ENCODE measurements around the gene VPS9D1.

The VPS9D1 gene

GRCh38 chr16:89732142-89732917 is 11.6 kb upstream of the VPS9D1 start:
- no peak for DNase-seq

GRCh38 chr16:89730610-89731234 is 10.0 kb upstream of the VPS9D1 start:
- DNase-seq, result no peak

DNA sequence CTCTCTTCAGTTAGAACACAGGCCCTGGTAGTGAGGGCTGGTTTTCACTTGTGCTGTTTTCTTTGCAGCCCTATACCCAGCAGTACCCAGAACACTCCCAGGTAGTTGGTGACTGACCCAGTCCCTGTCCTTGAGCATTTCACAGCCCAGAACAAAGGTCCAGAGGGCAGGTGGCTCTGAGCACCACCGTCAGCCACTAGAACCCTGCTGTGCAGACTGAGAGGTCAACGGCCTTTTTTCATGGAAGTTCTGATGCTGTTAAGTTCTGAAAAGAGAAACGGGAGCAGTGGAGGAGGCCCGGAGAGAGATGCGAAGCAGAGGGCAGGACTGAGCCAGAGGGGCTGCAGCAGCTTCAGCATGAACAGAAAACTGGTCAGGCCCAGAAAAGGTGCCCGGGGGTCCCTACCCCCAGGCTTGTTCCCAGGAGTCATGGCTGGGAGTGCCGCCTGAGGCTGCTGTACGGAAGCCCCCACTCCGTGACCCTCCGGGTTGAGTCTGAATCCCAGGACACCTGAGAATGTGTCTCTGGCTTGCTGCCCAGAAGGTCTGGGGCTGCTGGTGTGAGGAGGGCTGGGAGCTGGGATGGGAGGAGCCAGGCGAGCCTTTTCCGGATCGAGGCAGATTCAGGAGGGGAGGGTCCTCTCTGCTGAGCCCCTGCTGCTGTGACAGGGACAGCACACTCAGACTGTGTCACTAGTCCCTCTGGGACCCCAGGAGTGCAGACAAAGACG is 9.3 kb upstream of the VPS9D1 start:
- no peak for DNase-seq

DNA sequence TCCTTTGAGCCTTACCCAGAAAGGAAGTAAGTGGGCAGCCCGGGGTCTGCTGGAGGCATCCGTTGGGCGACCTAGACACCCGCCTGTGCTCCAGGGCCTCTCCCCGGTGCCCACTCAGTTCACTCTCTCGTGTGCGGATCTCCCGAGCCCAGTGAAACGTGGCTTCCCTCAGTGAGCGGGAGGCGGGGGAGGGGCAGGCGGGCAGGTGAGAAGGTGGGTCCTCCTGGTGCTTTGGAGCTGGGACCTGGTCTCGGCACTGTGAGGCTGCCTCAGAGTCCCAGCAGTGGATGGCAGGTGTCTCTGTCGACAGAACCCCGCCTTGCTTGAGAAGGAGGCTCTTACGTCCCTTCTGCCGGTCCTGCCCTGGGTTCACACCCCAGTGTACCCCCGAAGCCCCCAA is 8.6 kb upstream of the VPS9D1 start:
- no peak for DNase-seq

DNA sequence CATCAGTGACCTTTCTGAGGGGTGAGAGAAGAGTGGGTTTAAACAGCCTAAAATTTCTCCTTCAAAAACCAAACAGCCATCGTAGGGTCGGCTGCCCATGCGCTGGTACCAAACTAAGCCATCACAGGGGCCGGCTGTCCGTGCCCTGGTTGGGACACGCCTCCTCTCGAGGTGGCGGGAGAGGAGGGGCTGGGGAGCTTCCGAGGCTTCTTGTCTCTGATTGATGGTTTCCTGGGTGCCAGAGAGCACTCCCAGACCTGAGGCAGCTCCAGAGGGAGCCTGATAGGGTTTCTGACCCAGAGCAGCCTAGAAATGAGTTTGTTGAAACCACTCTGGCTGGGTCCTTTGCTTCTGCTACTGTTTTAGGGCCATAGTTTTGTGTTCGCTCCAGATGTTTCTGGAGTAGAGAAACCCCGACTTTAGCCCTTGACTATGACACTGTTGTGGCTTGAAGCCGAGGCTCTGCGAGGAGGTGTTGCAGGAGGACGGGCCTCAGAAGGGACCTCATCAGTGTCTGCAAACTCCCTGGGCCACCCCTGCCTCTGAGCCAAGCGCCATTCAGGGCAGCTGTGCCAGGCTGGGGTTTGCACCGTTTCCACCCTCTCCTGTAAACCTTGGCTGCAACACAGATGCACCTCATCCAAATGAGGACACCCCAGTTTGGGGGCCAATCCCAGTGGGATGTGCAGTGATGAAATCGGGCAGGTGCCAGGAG is 6.9 kb upstream of the VPS9D1 start:
- no peak for DNase-seq

- no peak for DNase-seq
Observed at GRCh38 chr16:89723279-89724250, 2.9 kb upstream of the VPS9D1 start.

DNA sequence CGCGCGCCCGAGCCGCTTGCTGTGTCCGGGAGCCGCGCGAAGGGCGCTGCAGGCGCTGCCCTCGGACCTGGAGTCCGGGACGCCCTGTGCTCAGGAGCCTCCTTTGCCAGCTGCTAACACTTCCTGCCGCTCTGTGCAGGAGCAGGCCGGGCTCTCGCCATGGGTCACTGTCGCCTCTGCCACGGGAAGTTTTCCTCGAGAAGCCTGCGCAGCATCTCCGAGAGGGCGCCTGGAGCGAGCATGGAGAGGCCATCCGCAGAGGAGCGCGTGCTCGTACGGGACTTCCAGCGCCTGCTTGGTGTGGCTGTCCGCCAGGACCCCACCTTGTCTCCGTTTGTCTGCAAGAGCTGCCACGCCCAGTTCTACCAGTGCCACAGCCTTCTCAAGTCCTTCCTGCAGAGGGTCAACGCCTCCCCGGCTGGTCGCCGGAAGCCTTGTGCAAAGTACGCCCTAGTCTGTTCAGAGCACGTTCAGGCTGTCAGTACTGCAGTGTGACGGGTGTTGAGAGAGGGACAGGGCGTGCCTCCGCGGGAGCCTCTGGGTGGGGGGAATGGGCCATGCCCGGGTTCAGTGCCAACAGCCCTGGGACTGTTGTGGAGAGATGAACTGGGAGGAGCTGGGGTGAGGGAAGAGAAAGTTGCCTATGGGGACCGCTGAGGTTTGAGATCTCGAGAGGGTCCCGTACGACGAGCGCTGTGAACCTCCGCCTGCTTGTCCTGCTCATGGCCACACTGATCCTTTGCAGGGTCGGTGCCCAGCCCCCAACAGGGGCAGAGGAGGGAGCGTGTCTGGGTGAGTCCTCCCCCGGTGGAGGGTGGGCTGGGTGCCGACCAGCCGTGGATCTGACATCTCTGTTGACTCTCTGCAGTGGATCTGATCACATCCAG is 1.9 kb upstream of the VPS9D1 start:
- DNase-seq, result peak; percentile 71

DNA sequence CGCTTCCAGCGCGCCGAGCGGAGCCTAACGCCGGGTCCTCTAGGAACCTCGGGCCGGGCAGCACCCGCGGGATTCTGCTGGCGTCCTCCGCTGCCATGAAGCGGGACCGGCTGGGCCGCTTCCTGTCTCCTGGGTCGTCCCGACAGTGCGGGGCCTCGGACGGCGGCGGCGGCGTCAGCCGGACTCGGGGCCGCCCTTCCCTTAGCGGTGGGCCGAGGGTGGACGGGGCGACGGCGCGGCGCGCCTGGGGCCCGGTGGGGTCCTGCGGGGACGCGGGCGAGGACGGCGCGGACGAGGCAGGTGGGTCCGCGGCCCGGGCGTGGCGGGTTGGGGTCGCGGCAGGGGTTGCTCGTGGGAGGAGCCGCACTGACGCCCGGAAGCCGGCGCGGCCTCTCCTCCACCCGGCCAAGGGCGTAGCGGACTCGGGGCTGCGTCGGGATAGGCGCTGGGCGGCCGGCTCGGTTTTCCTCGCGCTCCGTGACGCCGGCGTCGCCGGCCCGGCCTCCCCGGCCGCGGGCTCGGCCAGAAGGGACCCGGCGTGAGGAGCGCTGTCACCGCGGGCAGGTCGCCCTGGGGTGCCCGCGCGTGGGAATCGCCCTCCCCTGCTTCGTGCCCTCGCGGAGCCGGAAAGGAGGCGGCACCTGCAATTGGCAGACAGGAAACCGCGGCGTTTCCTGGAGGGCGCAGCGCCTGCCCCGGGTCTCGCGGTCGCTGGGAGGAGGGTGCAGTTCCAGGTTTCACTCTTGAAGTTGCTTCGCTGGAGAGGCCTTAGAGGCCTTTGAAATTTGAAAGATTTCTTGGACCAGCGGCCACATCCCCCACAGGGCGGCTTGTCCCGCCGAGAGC is 1.1 kb upstream of the VPS9D1 start:
- DNase-seq, result peak; percentile 72

DNA sequence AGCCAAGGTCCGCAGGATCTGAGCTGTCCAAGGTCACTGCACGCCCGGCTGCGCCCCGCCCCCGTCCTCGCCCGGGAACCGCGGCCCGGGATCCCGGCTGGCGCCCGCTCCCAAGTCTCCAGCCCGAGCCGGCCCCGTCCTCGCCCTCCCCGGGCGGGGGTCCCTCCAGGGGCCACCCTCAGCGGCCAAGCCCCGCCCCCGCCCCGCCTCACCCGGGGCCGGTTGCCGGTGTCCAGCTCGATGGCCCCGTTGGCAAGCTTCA is 216 bp downstream of the VPS9D1 start:
- DNase-seq, result peak; percentile 10

GRCh38 chr16:89717688-89718505 is 2.8 kb downstream of the VPS9D1 start:
- DNase-seq, result no peak

DNA sequence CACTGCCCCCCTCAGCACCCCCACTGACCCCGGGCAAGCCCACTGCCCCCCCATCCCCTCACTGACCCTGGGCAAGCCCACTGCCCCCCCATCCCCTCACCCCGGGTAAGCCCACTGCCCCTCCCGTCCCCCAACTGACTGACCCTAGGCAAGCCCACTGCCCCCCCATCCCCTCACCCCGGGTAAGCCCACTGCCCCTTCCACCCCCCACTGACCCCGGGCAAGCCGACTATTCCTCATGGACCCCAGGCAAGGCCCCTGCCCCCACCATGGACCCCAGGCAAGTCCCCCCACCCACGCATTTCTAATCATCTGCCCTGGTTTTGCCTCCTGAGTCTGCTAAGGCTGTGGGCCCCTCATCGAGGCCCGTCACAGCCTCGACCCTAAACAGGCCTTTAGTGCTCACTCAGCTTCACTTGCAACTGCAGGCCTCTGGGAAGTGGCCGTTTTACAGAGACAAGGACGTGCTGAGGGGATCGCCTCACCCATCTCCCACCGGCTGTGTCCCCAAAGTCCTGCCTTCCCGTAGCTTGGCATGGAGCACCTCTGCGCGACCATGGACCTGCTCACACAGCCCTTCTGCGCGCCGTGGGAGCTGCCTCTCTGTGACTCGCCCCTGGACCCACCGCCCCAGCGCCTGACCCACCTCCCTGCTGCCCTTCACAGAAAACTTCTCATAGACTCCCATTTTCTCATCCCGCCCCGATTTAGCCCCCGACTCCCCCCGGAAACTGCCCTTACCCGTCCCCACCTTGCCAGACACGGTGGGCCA is 3.6 kb downstream of the VPS9D1 start:
- DNase-seq, result no peak

- no peak for DNase-seq
Observed at GRCh38 chr16:89716493-89716892, 4.2 kb downstream of the VPS9D1 start.

- no peak for DNase-seq
Observed at GRCh38 chr16:89712274-89712781, 8.4 kb downstream of the VPS9D1 start.

DNA sequence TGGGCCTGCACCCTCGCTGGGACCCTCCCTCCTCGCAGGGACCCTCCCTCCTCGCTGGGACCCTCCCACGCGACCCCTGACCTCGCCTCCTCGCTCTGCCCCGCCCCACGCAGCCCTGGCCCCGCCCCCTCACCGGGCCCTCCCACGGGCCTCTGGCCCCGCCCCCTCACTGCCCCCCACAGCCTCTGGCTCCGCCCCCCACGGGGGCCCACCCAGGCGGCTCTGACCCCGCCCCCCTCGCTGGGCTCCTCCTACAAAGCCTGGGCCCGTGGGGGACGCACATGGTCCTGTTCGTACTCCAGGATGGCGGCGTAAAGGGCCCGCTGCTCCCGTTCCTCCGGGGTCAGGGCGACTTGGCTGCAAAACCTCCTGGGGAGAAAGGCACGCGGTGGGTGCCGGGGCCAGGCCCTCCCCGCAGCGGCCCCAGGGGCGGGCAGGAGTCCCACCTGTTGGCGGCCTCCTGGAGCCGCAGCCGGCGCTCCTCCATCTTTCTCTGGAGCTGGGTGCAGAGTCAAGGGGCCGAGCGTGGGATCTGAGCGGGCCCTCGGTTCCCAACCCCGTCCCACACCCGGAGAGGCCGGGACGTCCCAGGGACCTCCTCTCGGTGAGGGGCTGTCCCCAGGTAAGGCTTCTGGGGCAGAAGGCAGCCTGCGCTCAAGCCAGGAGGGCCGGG is 9.0 kb downstream of the VPS9D1 start:
- DNase-seq, result peak; percentile 26

DNA sequence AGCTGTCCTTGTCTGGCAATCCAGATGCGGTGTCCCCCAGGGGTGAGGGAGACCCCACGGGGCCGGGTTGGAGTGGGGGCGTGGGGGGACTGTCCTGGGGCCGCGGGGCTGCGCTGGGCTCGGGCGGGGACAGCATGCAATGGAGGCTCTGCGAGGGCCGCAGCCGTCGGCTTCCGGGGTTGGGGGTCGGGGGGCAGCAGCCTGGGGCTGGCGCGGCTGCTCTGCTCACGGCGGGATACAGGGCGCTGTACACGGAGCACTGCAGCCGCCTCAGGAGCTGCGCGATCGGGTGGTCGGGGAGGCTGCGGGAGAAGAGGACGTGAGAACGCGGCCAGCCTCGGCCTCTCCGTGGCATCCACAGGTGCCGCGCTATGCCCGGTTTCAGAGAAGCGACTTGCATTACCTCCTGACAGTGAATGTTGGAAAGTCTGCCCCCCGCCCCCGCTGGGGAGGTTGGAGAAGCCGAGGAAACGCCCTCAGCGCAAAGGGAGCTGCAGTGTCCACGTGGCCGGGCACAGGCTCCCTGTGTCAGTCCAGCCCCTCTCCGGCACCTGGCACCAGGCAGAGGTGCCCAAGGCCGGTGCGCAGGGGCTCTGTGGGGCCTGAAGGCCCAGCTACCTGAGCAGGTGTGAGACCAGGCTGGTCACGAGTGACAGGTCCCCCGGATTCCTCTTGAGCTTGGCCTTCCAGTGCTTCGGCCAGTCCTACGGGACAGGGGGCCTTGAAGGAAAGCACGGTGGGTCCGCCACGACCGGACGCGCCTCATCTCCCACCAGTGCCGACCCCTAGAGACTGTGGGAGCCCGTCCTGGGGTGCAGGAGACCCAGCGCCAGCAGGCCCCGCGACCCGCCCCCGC is 9.8 kb downstream of the VPS9D1 start:
- no peak for DNase-seq

DNA sequence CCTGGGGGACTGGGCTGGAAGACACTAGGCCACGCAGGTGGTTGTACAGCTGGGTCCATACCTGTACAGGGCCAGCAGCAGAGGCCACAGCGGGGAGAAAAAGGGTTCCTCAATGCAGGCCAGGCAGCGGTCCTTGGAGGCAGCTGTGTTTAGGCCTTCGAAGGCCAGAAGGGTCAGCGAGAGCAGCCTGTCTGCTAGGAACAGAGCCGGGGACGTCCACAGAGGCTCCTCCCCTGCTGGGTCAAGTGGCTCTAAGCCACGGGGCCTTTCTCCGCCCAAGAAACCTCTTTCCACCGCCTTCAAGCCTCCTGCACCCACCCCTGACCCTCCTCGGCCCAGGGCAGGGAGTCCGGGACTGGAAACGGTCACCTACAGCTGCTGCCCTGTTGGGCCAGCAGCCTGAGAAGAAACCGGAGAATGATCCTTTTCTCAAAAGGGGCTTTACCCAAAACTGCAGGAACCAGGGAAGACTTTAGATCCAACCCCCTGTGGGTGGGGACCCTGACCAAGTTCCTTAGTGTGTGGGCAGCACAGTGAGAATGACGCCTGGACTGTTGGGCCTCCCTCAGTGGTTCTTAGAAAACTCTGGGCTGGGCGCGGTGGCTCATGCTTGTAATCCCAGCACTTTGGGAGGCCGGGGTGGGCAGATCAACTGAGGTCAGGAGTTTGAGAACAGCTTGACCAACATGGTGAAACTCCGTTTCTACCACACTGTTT is 10.8 kb downstream of the VPS9D1 start:
- DNase-seq, result peak; percentile 45
